Activated CD4-positive, alpha-beta T cell treated with anti-CD3 and anti-CD28 coated beads, Interleukin-2, amount 50 U/mL, for 1 hour (primary cell): ENCODE measurements around the gene IQCE.
"Not testable (repeated sequence)": the region's sequence is repeated elsewhere in the genome, so short reads cannot be mapped to it uniquely, and the experiment has no call there.

Experiments
- DNase-seq: peaks from one replicate; pipeline ENCODE4 v3.0.0-alpha.2; 2020

IQCE gene

DNA sequence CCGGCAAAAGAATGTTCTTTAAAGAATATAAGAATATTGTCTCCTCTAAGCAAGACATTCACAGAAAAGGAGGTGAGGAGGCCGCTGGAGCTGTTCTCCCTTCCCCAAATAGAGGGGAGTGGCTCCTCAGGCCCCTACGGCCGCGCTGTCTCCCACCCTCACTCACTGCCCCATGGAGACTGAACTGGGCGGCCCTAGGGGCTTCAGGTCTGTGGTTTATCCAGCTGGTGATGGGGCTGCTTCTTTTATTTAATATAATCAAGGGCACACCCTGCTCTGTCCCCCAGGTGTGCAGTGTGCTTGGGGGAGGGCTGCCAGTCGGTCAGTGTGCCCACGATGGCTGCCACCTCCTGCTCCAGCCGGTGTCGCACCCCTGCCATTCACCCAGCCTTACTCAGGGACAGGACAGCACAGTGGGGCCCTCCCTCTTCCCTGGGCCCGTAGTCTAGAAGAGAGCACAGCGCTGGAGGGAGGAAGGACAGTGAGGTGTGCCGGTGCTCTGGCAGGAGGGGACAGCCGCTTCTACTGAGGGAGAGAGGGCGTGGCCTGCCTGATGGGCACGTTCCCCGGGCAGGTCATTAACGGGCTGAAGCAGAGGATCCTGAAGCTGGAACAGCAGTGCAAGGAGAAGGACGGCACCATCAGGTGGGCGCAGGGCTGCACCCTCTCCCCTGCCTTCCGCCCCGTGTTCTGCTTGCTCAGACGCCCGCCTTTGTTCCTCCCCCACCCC lies 23.4 kb downstream of the IQCE start:
- DNase-seq: no peak

DNA sequence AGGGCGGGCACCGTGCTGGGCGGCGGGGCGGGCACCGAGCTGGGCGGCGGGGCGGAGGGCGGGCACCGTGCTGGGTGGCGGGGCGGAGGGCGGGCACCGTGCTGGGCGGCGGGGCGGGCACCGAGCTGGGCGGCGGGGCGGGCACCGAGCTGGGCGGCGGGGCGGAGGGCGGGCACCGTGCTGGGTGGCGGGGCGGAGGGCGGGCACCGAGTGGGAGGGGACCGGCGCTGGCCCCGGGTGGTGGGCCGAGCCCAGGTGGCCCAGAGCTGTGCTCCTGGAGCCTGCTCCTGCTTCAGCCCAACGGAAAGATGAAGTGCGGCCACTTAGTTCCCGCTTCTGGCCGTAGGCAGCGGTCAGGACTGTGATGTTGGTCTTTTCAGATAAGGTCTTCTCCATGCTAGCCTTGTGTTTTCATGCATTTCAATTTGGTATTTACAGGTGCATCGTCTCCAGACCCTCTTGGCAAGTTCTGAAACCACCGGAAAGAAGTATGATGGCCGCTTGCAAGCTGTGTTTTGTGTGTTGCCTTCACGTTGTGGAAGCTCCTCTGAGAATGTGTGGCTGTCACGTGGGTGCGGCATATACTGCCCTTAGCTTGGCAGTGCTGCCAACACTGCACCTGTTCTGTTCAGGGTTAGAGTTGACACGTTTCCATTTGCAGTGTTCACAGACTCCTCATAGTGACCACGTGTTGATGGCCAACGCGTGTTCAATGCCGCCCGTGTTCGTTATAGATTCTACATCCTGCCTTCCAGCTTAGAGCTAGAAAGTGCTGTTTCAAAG lies 25.2 kb downstream of the IQCE start:
- DNase-seq: no peak

DNA sequence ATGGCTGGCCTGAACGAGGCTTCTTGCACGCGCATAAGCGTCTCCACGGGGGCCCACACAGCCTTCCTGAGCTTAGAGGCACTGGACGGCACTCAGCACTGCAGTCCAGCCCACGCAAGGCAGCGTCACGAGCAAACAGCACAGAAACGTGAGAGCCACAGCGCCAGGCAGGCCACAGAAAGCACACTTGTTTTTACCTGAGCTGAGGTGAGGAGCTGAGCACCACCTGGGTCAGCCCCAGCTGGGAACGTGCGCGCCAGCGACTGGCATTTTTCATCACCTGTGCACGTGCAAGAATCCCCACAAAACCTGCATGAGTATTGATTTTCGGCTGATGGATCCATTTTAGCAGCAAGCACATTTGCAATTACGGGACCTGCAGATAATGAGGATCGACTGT lies 26.7 kb downstream of the IQCE start:
- no peak for DNase-seq

- DNase-seq: no peak
Observed at GRCh38 chr7:2586326-2587020, 27.7 kb downstream of the IQCE start.

GRCh38 chr7:2587134-2587533 lies 28.4 kb downstream of the IQCE start:
- DNase-seq: no peak

DNA sequence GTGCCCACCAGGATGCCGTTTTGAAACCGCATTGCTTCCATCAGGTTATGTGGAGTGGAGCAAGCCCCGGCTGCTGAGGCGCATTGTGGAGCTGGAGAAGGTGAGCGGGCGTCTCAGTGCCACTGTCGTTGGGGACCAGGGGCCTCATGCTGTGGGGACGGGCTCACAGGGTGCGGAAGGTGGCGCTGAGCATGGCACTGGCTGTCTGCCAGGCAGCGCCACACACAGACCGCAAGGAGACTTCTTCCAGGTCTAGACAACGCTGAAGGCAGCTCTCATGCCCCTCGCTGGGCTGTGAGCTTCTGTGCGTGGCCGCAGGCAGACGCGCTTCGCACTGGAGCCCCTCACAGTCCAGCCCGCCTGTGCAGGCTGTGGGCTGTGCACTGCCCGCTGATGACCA lies 29.0 kb downstream of the IQCE start:
- no peak for DNase-seq

- no peak for DNase-seq
Observed at GRCh38 chr7:2589341-2589740, 30.6 kb downstream of the IQCE start.

- not testable (repeated sequence) for DNase-seq
Observed at GRCh38 chr7:2589941-2590340, 31.2 kb downstream of the IQCE start.

DNA sequence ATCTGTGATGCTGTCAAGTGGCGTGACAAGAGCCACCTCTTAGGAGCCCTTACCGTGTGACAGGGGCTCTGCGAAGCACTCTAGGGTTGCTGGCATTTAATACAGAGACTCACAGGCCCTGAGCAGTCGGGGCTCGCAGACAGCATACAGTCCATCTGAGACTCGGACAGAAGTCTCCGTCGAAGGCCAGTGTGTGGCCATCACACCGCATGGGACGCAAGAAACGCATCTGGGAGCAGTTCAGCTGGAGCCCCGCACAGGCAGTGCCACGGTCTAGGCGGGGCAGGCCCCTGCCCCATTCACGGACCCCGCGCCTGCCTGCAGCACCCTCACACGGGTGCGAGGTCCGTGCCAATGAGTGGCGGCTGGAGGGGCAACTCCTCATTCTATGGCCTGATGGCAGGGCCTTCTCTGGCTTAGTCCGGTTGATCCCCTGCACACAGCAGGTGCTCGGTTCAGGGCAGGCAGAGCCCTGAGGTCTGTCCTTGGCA lies 33.6 kb downstream of the IQCE start:
- DNase-seq: no peak

DNA sequence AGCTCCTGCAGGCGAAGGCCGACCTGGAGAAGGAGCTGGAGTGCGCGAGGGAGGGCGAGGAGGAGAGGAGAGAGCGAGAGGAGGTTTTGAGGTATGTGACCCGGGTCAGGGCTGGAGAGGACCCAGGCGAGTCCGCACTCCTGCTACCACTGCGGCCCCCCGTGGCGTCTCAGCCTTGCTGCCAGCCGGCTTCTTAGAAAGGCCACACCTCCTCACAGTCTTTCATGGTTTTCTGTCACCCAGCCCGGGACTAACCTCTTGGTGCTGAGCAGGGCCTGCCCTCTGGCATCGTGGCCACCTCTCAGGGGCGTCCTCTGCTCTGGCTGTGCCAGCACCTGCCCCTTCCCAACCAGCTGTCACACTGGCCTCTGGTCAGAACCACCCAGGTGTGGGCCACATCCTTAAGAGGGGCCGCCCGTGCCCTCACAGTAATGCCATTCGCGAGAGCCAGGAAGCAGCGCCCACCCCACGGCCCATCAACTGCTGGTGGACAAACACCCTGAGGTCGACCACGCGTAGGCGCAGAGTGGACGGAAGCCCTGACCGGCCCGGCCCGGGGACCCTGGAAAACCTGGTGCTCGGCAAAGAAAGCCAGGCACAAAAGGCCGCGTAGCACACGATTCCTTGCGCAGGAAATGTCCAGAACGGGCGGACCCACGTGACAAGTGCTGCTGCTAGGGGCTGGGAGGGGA lies 34.4 kb downstream of the IQCE start:
- DNase-seq: no peak

- no peak for DNase-seq
Observed at GRCh38 chr7:2594599-2594998, 35.8 kb downstream of the IQCE start.

DNA sequence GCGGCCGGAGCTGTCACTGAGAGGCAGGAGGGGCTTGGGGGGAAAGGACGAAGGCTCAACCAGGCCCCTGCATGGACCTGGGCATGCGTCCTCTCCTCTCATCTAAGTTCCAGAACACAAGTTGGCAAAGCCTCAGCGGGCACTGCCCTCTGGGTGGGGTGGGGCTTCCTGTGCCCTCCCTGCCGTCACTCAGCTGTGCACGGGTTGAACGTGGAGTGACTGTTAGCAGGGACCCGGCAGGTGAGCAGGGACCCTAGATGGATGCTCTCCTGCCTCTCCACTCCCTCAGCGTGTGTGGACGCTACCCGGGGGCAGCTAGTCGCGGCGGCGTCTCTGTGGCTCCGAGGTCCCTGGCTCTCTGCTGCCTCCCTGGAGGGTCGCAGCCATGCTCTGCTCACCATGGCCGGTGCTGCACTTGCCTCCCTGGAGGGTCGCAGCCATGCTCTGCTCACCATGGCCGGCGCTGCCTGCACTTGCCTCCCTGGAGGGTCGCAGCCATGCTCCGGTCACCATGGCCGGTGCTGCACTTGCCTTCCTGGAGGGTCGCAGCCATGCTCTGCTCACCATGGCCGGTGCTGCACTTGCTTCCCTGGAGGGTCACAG lies 36.6 kb downstream of the IQCE start:
- DNase-seq: no peak

DNA sequence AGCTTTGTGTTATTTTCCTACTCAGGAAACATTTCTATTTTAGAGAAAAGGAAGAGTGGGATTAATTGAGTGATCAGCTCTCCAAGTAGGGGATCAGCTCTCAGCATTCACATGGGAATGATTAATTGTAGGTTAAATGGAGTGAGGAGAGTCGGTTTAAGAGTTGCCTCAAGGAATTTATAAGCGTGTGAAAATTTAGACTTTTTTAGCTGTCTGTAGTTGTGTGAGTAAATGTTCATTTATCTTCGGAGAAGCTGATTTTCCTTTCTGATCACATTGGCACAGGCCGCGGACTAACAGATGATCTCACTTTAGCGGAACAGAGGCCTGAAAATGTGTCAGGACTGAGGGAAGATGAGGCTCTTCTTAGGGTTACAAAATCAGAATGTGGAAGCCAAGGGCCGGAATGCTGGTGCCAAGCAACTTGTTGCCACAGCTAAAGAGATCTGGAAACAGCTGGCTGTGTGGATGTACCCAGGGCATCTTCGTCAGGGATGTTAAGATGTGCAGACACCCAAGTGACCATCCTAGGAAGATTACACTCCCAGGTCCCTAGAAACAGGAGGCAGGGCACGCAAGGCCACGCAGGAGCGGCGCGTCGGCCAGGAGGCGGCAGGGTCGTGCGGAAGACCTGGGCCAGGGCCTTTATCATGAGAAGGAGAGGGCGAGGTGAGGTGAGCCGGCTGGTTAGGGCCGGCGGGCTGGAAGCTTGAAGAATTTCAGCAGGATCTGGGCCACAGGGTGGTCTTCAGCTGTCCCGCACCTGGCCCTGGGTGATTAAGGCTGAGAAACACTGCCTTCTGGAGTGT lies 37.9 kb downstream of the IQCE start:
- no peak for DNase-seq

- DNase-seq: no peak
Observed at GRCh38 chr7:2597273-2597640, 38.5 kb downstream of the IQCE start.

- no peak for DNase-seq
Observed at GRCh38 chr7:2598154-2598823, 39.5 kb downstream of the IQCE start.

DNA sequence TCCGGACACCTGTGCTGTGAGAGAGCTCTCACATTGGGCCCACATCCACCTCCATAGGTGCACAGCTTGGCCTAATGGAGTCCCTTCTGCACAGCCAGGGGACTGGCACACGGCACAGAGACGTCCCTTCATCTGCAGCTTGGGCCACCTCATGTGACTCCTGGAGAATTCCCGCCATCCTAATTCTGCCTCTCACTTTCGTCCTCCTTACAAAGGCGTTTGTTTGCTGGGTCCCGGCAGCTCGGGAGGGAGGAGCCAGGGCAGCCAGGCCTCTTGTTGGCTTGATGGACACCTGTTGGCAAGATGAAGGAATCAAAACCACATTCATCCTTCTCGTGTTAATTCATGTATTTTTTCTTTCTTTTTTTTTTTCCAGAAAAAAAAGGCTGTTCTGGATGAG lies 42.3 kb downstream of the IQCE start:
- DNase-seq: no peak

DNA sequence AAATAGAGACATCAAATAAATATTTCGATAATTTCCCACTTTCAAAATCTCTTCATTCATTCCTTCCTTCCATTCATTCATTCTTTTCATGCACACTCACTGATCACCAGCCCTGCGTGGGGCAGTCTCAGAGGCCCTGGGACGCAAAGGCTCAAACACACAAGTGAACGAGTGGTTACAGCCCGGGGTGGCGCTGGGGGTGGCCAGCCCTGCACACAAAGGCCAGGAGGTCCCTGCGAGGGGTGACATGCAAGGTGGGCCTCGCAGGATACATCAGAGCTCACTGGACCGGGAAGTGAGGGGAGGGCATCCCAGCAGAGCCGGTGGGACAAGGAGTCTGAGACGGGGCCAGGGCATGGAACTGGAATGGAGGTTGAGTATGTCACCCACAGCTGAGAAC lies 43.1 kb downstream of the IQCE start:
- DNase-seq: no peak

GRCh38 chr7:2602406-2603043 lies 43.7 kb downstream of the IQCE start:
- DNase-seq: no peak

GRCh38 chr7:2603044-2603965 lies 44.5 kb downstream of the IQCE start:
- no peak for DNase-seq
